Osteoblast (primary cell): Measurements from ENCODE around the gene HCN2. TPM values are rescaled to one million over a fixed set of nuclear protein-coding genes. Genes with fewer than 3 reads are reported as not detected.

Source experiments
- DNase-seq: peaks from one replicate; pipeline ENCODE4 v3.0.0; 2011; ENCODE audit warnings: low spot score, mixed read lengths; ENCODE audit not compliant: insufficient read length; ENCODE audit errors: missing footprints
- H2AFZ ChIP-seq: 2 replicates; pipeline ENCODE4 v1.6.0; 2011; ENCODE audit warnings: mild to moderate bottlenecking, low read length
- H3K27ac ChIP-seq: 2 replicates; pipeline ENCODE4 v1.5.1; 2011; ENCODE audit warnings: mild to moderate bottlenecking, low read depth, low read length, moderate library complexity
- H3K27me3 ChIP-seq: 2 replicates; pipeline ENCODE4 v1.6.0; 2012; ENCODE audit warnings: mild to moderate bottlenecking, control low read depth, inconsistent platforms, low read length, moderate library complexity; ENCODE audit not compliant: insufficient read depth
- H3K36me3 ChIP-seq: 2 replicates; pipeline ENCODE4 v1.5.1; 2011; ENCODE audit warnings: mild to moderate bottlenecking, low read length, control low read depth, moderate library complexity; ENCODE audit not compliant: insufficient read depth
- H3K4me1 ChIP-seq: 2 replicates; pipeline ENCODE4 v1.5.1; 2011; ENCODE audit warnings: mild to moderate bottlenecking, low read length, control low read depth, moderate library complexity; ENCODE audit not compliant: insufficient read depth
- H3K4me2 ChIP-seq: 2 replicates; pipeline ENCODE4 v1.6.0; 2011; ENCODE audit warnings: mild to moderate bottlenecking, low read length; ENCODE audit not compliant: insufficient read depth
- H3K4me3 ChIP-seq: fragments of 200-600 bp; sonication (generic); 3 replicates; pipeline ENCODE4 v1.5.1; 2012; ENCODE audit warnings: mild to moderate bottlenecking, low read length, inconsistent platforms; ENCODE audit not compliant: insufficient read depth
- H3K79me2 ChIP-seq: 2 replicates; pipeline ENCODE4 v1.6.0; 2012; ENCODE audit warnings: mild to moderate bottlenecking, low read length, control low read depth, inconsistent platforms; ENCODE audit not compliant: insufficient read depth
- H3K9me3 ChIP-seq: 2 replicates; pipeline ENCODE4 v1.5.1; 2011; ENCODE audit warnings: low read depth, low read length, control low read depth
- H4K20me1 ChIP-seq: 2 replicates; pipeline ENCODE4 v1.6.0; 2012; ENCODE audit warnings: mild to moderate bottlenecking, low read length, control low read depth; ENCODE audit not compliant: insufficient read depth
- CTCF ChIP-seq: IDR thresholded peaks from 2 replicates; pipeline ENCODE4 v1.5.1; 2011; ENCODE audit warnings: mild to moderate bottlenecking, low read depth, low read length, moderate library complexity; ENCODE audit errors: extremely low read depth
- total RNA-seq: library from RNA; depleted of rRNA; stranded (reverse); fragments of >200 nt; gene quantifications from 2 replicates; pipeline ENCODE4 v1.2.3, GENCODE V29; 2012

Gene HCN2
- total RNA-seq, 1 donor: 1.4 TPM

- H2AFZ ChIP-seq: peak overlapping the region; percentile 98
- no peaks in the 10 kb centered on the region for H3K36me3 ChIP-seq
- H3K9me3 ChIP-seq: no peaks in the 10 kb centered on the region
- TF ChIP-seq CTCF: peak; percentile 81
- peak overlapping the region; percentile 84 for H3K4me2 ChIP-seq
- DNase-seq: peak; percentile 99
- H3K79me2 ChIP-seq: peaks cover 30% of the 10 kb centered on the region
- H3K4me3 ChIP-seq: peak overlapping the region; percentile 60
- no peaks in the 10 kb centered on the region for H3K27me3 ChIP-seq
- peaks cover 23% of the 10 kb centered on the region for H3K4me1 ChIP-seq
- H4K20me1 ChIP-seq: peaks cover 23% of the 10 kb centered on the region
- no peak overlapping the region for H3K27ac ChIP-seq
Measured at GRCh38 chr19:664913-665443, 75.3 kb downstream of the HCN2 start.

Other genes with a start within 250 kb of the HCN2 start
- 10.9 and 14.8 TPM in 2 replicates for gene MIER2, start 245.1 kb upstream of the HCN2 start, total RNA-seq
- gene C2CD4C, start 180.7 kb upstream of the HCN2 start, total RNA-seq: not detected in 2 replicates
- gene SHC2, start 128.8 kb upstream of the HCN2 start, total RNA-seq: 0.36 and 1.5 TPM in 2 replicates
- gene MADCAM1, start 93.4 kb upstream of the HCN2 start, total RNA-seq: 0.59 and 0.72 TPM in 2 replicates
- gene TPGS1, start 82.4 kb upstream of the HCN2 start, total RNA-seq: 38.3 and 47.8 TPM in 2 replicates
- gene CDC34, start 58.1 kb upstream of the HCN2 start, total RNA-seq: 32.9 and 40.4 TPM in 2 replicates
- gene GZMM, start 45.8 kb upstream of the HCN2 start, total RNA-seq: under 0.01 TPM in 1 of 2 replicates, not detected in the other
- gene BSG, start 17.3 kb upstream of the HCN2 start, total RNA-seq: 273 and 291 TPM in 2 replicates
- 16.6 and 18.6 TPM in 2 replicates for gene POLRMT, start 43.7 kb downstream of the HCN2 start, total RNA-seq
- gene FGF22, start 50.0 kb downstream of the HCN2 start, total RNA-seq: not detected in 2 replicates
- 29.8 and 38.7 TPM in 2 replicates for gene RNF126, start 73.3 kb downstream of the HCN2 start, total RNA-seq
- gene FSTL3, start 86.5 kb downstream of the HCN2 start, total RNA-seq: 32.7 and 52.1 TPM in 2 replicates
- not detected in 2 replicates for gene PRSS57, start 105.6 kb downstream of the HCN2 start, total RNA-seq
- gene PALM, start 119.1 kb downstream of the HCN2 start, total RNA-seq: 9.7 and 10.5 TPM in 2 replicates
- gene MISP, start 161.2 kb downstream of the HCN2 start, total RNA-seq: 0.36 and 0.59 TPM in 2 replicates
- gene PTBP1, start 207.6 kb downstream of the HCN2 start, total RNA-seq: 106 and 124 TPM in 2 replicates
- gene PLPPR3, start 232.1 kb downstream of the HCN2 start, total RNA-seq: 0.36 TPM in 1 of 2 replicates, not detected in the other
- not detected in 2 replicates for gene AZU1, start 238.0 kb downstream of the HCN2 start, total RNA-seq